ENCODE measurements around the gene TBC1D22A.
"Not testable (repeated sequence)": the region's sequence is repeated elsewhere in the genome, so short reads cannot be mapped to it uniquely, and the experiment has no call there.

Gene TBC1D22A

GRCh38 chr22:47128622-47129215 is 366.3 kb downstream of the TBC1D22A start:
- DNase-seq: no peak

GRCh38 chr22:47129902-47130635 is 367.6 kb downstream of the TBC1D22A start:
- peak; percentile 28 to 64 (median 45) for DNase-seq

DNA sequence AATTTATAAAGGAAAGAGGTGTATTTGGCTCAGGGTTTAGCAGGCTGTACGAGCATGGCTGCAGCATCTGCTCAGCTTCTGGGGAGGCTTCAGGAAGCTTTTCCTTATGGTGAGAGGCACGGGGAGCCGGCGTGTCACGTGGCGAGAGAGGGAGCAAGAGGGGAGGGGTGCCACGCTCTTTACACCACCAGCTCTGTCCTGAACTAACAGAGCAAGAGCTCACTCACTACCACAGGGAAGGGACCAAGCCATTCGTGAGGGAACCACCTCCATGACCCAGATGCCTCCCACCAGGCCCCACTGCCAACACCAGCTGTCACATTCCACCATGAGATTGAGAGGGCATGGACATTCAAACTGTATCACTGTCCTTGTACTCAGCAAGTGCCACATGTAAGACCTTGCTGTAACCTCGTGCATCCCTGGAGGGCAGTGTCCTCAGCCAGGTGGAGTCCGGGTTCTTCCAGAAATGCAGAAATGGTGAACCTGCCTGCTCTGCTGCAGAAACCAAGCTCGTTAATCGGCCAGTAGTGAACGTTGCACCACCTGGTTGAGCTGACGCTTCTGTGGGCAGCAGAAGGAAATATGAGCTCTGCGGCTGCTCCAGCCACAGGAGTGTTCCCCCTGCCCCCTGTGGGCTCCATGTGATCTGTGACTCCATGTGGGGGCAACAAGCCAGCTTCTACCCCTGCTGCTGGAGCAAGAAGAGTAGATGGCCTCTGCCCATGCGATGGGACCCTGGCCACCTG is 368.6 kb downstream of the TBC1D22A start:
- DNase-seq: no peak

DNA sequence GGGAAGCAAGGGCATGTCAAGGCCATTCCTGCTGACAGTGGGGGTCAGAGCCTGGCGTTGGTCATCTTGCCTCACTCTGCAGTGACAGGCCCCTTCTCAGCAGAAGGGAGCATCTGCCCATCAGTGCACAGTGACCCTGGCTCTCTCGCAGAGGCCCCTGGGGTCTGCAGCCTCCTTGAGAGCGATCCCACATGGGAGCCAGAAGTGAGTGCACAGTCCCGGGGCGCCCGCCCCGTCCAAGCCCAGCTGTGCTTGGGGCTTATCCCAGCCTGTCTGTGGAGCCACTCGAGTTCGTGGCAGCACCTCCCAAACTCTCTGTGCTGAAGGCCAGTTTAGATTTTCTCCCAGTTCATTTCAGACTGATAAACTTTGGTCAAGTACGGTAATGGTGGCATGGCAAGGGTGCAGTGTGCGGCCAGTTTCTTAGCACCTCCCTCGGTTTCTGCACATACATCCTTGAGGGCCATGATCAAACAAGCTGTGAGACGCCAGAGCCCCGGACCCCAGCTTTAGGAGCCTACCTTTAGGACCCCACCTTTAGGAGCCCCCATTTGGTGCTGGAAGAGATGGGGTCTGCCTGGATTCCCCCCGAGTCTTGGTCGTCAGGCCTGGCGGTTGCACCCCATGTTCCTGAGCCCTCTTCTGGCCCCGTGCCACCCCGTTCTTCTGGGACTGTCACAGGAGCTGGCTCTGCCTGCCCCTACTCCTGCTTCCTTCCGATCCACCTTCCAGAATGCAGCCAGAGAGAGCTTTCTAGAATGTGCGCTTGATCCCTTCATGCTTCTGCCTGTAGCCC is 369.4 kb downstream of the TBC1D22A start:
- DNase-seq: no peak

GRCh38 chr22:47132428-47132825 is 370.0 kb downstream of the TBC1D22A start:
- no peak for DNase-seq

GRCh38 chr22:47133061-47133969 is 370.9 kb downstream of the TBC1D22A start:
- DNase-seq: no peak

DNA sequence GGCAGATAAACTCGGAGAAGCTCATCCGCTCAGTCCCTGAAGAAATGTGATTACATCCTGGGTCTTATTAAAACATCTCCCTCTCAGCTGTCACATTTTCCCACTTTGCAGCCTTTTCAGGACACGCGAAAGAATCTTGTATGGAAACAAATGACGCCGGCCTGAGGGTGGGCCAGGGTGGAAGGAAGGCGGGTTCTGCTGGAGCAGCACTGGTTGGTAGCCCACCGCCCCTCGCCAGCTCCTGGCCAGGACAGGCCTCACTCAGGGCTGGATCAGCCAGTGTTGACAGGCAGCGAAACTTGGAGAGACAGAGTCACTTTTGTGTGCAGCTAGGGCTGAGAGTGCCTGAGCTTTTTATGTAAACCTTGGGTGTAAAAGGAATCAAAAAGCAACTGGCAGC is 371.8 kb downstream of the TBC1D22A start:
- no peak for DNase-seq

DNA sequence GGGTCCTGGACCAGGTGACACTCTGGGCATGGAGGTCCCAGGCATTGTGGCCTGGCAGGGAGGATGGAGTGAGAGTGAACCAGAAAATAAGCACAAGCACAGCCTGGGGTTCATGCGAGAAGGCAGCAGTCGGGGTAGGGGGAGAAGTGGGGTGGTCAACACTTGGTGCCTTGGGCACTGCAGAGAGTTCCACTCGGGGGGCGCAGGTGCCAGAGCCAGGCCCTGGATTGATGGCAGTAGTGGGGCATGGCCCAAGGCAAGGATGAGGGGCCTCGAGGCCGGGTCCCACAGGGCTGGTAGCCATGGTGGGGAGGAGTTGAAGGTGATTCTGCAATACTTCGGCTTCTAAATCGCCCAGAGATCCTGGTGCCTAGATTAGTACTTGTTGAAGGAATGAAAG is 372.9 kb downstream of the TBC1D22A start:
- no peak for DNase-seq

DNA sequence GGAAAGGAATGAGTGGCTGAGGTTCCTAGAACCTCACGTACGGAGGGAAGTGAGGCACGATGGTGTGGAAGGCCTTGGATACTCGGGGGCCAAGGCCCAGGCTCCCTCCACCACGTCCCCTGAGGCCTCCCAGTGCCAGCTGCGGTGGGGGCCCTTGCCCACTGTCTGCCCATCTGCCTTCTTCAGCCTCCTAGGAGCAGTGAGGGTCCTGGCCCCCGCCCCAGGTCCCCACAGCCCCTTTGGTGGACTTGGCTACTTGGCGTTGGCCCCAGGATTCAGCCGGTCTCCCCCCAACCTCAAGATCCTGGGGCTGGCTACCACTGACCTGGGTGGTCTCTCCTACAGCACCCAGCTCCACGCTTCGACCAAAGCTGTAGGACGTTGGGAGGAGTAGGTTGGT is 373.6 kb downstream of the TBC1D22A start:
- DNase-seq: no peak

- no peak for DNase-seq
These were observed 374.2 kb downstream of the TBC1D22A start for GRCh38 chr22:47136671-47137070.

DNA sequence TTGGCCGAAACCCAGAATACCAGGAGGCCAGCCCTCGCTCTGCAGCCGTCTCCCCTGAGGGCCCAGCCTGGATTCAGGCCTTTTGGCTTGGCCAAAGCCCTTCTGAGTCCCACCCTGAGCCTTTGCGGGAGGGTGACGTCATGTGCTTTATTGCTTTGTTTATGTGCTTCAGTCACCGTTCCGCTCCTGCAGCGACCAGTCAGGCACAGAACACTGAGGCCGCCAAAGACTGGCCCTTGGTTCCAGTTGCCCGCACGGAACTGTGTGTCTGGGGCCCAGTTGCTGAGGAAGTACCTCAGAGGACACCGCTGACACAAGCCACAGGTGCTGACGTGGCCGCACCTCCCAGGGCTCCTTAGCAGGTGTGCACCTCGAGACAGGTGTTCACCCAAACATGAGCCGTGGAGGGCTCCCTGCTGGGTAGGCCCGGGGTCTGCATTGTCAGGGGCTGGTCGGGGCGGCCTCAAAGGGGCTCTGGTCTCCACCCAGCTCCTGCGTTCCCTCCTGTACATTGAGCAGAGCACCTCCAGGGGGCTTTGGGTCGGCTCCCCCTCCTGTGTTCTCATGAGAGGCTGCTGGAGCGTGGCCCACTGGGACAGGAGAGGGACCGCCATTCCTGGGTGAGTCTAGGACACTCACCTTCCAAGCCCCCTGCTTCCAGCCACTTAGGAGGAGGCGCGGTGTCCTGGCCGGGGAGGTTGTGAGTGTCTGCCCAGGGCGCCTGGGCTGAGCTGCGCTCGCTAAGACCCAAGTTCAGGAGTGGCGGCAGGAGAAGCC is 376.8 kb downstream of the TBC1D22A start:
- no peak for DNase-seq

DNA sequence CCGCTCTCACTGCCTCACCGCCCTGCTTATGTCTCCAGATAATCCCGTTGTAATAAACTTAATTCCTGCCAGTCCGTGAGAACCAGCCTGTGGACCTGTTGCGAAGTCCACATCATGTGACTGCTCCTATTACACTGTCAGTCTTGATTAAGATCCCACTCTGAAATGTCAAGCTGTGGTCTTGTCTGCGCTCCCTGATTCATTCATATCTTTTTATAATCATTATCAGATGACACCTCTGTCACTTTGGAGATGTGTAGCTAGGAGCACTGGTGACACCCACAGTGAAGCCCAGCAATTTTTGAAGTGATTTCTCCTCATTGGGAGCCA is 377.3 kb downstream of the TBC1D22A start:
- DNase-seq: no peak

DNA sequence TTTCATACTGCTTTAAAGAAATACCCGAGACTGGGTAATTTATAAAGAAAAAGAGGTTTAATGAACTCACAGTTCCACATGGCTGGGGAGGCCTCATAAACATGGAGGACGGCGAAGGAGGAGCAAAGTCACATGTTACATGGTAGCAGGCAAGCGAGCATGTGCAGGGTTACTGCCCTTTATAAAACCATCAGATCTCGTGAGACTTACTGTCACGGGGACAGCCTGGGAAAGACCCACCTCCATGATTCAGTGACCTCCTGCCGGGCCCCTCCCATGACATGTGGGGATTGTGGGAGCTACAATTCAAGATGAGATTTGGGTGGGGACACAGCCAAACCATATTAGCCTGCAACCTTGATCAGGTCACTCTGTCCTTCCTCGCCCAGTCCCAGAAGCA is 378.5 kb downstream of the TBC1D22A start:
- not testable (repeated sequence) for DNase-seq

- DNase-seq: no peak
These were observed 380.1 kb downstream of the TBC1D22A start for GRCh38 chr22:47142427-47143046.

- DNase-seq: no peak
These were observed 380.9 kb downstream of the TBC1D22A start for GRCh38 chr22:47143249-47143938.

GRCh38 chr22:47144076-47144765 is 381.8 kb downstream of the TBC1D22A start:
- no peak for DNase-seq

GRCh38 chr22:47144791-47145425 is 382.5 kb downstream of the TBC1D22A start:
- DNase-seq: no peak

- DNase-seq: no peak
These were observed 383.4 kb downstream of the TBC1D22A start for GRCh38 chr22:47145883-47146282.

DNA sequence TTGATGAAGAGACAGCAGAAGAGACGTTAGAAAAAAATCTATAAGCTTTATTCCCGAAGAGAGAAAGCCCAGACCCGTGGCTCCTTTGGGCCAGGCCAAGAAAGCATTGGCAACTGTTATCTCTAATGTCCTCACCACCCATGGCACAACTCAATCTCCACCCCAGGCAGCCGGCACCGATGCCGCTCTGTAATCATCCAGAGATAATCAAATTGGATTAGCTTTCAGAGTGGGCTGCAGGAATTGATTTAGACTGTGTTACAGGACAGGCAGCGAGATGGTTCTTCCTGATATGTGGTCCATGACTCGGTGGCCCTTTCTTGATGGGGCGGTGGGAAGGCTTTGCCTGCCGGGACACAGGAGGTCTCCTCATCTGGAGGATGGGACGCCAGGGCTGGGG is 383.9 kb downstream of the TBC1D22A start:
- no peak for DNase-seq

All from suppressor macrophage (primary cell).